GM10266 (cell line): ENCODE data around the gene CTDSP1.

ENCODE experiments used
- DNase-seq: peaks from one replicate; pipeline ENCODE4 v3.0.0; 2012; ENCODE audit errors: extremely low spot score
- TF ChIP-seq, protein P1 (sequence below): IDR thresholded peaks from 2 replicates; pipeline ENCODE4 v1.5.1; 2012; ENCODE audit warnings: mild to moderate bottlenecking, low read depth; ENCODE audit not compliant: control insufficient read depth, insufficient read depth; ENCODE audit errors: missing control alignments

The CTDSP1 gene

DNA sequence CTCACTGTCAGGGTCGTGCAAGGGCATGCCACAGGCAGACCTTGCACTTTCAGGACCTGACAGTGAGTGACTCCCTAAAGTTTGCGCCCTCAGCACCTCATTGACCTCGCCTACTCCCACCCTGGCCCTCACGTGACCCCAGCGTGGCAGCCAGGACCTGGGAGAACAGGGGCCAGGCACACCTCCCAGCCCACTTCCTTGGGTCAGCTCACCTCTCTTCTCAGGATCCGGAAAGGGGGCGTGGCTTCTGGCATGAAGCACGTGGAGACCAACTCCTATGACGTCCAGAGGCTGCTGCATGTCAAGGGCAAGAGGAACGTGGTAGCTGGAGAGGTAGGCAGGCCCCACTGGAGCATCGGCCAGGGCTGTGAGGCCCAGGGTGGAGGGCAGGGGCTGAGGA lies 28.1 kb downstream of the CTDSP1 start:
- TF ChIP-seq, protein P1, sequence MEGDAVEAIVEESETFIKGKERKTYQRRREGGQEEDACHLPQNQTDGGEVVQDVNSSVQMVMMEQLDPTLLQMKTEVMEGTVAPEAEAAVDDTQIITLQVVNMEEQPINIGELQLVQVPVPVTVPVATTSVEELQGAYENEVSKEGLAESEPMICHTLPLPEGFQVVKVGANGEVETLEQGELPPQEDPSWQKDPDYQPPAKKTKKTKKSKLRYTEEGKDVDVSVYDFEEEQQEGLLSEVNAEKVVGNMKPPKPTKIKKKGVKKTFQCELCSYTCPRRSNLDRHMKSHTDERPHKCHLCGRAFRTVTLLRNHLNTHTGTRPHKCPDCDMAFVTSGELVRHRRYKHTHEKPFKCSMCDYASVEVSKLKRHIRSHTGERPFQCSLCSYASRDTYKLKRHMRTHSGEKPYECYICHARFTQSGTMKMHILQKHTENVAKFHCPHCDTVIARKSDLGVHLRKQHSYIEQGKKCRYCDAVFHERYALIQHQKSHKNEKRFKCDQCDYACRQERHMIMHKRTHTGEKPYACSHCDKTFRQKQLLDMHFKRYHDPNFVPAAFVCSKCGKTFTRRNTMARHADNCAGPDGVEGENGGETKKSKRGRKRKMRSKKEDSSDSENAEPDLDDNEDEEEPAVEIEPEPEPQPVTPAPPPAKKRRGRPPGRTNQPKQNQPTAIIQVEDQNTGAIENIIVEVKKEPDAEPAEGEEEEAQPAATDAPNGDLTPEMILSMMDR, result no peak
- DNase-seq, result no peak

GRCh38 chr2:218428846-218429558 lies 29.3 kb downstream of the CTDSP1 start:
- DNase-seq, result no peak
- TF ChIP-seq, protein P1, result no peak

- TF ChIP-seq, protein P1, result no peak
- no peak for DNase-seq
These were observed 30.4 kb downstream of the CTDSP1 start for GRCh38 chr2:218429911-218430692.

DNA sequence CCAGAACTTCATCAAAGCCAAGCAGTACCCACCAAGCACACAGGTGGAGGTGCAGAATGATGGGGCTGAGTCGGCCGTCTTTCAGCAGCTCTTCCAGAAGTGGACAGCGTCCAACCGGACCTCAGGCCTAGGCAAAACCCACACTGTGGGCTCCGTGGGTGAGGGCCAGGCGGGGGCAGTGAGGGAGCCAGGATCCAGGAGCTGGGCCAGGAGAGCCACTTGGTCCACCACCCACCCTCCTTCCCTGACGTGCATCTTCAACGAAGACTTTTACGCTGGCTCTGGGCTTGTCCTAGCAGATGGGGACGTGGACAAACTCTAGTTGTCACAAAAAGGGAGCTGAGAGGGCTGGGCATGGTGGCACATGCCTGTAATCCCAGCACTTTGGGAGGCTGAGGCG lies 31.1 kb downstream of the CTDSP1 start:
- TF ChIP-seq, protein P1, result no peak

DNA sequence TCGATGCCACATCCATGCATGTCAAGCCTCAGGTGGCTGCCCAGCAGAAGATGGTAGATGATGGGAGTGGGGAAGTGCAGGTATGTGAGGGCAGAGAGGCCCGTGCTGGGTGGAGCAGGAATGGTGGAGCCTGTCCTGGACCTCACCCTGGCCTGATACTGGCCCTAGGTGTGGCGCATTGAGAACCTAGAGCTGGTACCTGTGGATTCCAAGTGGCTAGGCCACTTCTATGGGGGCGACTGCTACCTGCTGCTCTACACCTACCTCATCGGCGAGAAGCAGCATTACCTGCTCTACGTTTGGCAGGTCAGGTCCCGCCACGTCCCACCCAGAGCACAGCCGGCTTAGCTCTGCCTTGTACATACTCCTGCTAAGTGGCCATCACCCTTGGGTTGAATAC lies 32.2 kb downstream of the CTDSP1 start:
- TF ChIP-seq, protein P1, result no peak

More for the DNA sequence above, 31.1 kb downstream of the CTDSP1 start:
- no peak for DNase-seq

GRCh38 chr2:218432676-218433365 lies 33.2 kb downstream of the CTDSP1 start:
- TF ChIP-seq, protein P1, result no peak
- no peak for DNase-seq

More for the DNA sequence above, 32.2 kb downstream of the CTDSP1 start:
- no peak for DNase-seq
